HFF-Myc (cell line): ENCODE data around the gene PPCDC.

ENCODE experiments used
- DNase-seq: peaks from one replicate; pipeline ENCODE4 v3.0.0-alpha.2; 2011; ENCODE audit warnings: low read depth; ENCODE audit errors: extremely low read depth
- H3K4me3 ChIP-seq: replicated peaks from 2 replicates; pipeline ENCODE4 v1.5.1; 2011; ENCODE audit warnings: low read depth, mild to moderate bottlenecking, control low read depth, low read length
- TF ChIP-seq, protein P1 (sequence below): IDR thresholded peaks from 2 replicates; pipeline ENCODE4 v1.5.1; 2012; ENCODE audit warnings: mild to moderate bottlenecking, low read depth, low read length, control low read depth; ENCODE audit errors: missing control alignments

PPCDC gene

GRCh38 chr15:75023181-75023871, at the start of gene PPCDC:
Gene PPCDC, plus strand, starts transcription at chr15:75023590. Its CDS starts 4,729 bp downstream, at chr15:75028319.
- DNase-seq: peak; percentile 91
- TF ChIP-seq, protein P1, sequence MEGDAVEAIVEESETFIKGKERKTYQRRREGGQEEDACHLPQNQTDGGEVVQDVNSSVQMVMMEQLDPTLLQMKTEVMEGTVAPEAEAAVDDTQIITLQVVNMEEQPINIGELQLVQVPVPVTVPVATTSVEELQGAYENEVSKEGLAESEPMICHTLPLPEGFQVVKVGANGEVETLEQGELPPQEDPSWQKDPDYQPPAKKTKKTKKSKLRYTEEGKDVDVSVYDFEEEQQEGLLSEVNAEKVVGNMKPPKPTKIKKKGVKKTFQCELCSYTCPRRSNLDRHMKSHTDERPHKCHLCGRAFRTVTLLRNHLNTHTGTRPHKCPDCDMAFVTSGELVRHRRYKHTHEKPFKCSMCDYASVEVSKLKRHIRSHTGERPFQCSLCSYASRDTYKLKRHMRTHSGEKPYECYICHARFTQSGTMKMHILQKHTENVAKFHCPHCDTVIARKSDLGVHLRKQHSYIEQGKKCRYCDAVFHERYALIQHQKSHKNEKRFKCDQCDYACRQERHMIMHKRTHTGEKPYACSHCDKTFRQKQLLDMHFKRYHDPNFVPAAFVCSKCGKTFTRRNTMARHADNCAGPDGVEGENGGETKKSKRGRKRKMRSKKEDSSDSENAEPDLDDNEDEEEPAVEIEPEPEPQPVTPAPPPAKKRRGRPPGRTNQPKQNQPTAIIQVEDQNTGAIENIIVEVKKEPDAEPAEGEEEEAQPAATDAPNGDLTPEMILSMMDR: no peak
- peak within 1 kb of the TSS; percentile 79 for H3K4me3 ChIP-seq

DNA sequence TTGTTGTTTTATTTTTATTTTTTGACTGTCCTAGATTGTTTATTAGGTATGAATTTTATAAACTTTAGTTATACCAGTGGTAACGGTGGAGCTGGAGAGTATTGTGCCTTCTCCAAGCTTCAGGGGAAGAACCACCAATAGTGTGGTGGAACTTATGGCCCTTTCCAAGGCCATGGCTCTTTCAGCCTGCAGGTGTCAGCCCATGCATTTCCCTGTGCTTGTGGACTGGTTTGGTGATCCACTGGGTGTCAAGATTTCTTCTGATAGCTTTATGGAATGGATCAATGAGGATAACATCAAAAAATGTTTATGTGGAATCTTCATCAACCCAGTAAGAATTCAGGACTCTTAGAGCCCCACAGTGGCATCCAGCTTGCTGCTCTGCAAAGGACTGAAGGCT, 47.2 kb upstream of the PPCDC start:
- DNase-seq: no peak
- no peak overlapping the region for H3K4me3 ChIP-seq
- TF ChIP-seq, protein P1: no peak

- TF ChIP-seq, protein P1: no peak
- no peak overlapping the region for H3K4me3 ChIP-seq
- DNase-seq: no peak
Measured at GRCh38 chr15:74977599-74977998, 45.8 kb upstream of the PPCDC start.

DNA sequence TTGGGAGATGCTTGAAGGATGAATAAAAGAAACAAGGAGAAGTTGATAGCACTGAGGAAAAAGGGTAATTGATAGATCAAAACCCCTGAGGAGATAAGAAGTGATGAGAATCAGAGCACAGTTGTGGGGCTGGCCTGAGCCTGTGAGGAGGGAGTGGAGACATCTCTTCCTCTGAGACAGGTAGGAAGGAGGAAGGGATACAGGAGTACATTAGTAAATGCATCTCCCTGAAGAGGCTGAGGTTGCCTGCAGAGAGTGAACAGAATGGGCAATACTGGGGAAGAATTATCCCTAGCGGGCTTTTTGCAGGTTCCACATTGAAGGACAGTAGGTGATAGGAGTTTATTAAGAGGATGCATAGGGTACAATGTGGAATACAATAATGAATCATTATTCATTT, 45.3 kb upstream of the PPCDC start:
- TF ChIP-seq, protein P1: no peak

DNA sequence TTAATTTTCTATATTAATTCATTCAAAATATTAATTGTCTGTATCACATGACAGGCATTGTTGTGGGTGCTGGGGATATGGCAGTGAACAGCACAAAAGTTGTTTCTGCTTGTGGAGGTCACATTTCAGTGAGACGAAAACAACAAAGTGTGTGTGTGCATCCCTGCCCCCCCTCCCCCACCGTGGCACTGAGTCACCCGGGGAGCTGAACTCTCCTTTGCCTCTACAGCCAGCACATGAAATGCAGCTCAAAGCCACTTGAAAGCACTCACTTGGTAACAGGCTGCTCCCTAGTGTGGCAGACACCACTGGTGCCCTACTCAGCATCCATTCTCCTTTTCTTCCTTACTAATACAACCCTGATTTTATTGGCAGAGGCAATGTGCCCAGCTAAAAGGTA, 44.9 kb upstream of the PPCDC start:
- no peak for DNase-seq
- H3K4me3 ChIP-seq: no peak overlapping the region
- TF ChIP-seq, protein P1: no peak

More for the DNA sequence above, 45.3 kb upstream of the PPCDC start:
- H3K4me3 ChIP-seq: no peak overlapping the region
- DNase-seq: no peak

DNA sequence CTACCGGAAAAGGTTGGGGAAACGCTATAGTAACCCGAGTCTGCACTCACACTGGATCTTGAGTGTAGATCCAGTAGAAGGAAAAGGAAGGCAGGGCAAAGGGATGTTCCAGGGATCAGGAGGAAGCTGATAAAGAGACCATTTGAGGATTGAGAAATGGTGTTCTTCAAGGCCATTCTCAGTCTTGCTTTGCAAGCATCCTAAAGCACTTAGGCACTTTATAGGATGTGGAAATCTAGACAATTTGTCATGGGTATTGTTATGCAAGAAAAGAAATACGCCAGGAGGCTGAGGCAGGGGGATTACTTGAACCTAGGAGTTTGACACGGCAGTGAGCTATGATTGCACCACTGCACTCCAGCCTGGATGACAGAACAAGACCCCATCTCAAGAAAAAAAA, 41.2 kb upstream of the PPCDC start:
- no peak for DNase-seq
- H3K4me3 ChIP-seq: no peak overlapping the region
- TF ChIP-seq, protein P1: no peak
